Pancreas (tissue), 10 donors: ENCODE results near the gene CAPN10. TPM values are rescaled to one million over a fixed set of nuclear protein-coding genes. Genes with fewer than 3 reads are reported as not detected.
A peak's percentile ranks its signal among the peaks of the same experiment; 100 is the strongest.

ENCODE experiments used
- ATAC-seq, 4 donors: fragments of 200-7000 bp; cut with Tn5 transposase; one replicate each; pipeline versions ENCODE4 v1.8.0 to v1.9.1; 2020; ENCODE audit warnings: mild to moderate bottlenecking in 4 of 4, moderate library complexity in 4 of 4
- DNase-seq, 6 donors: peaks; one replicate each; pipeline ENCODE4 v3.0.0-alpha.2; 2020
- FAIRE-seq: peaks from 2 replicates; lab custom pipeline; 2012; peaks lifted over from hg19 to GRCh38; lab: Jason Lieb, UNC
- H3K27ac ChIP-seq, 4 donors: fragments of 200-600 bp; sonication (generic); 1 replicate in 3 of 4; 2 replicates in 1 of 4; pipeline versions ENCODE4 v1.5.0 to v1.8.0; 2020
- H3K27me3 ChIP-seq, 4 donors: fragments of 200-600 bp; one replicate each; pipeline ENCODE4 v1.8.0; 2021
- H3K36me3 ChIP-seq, 3 donors: fragments of 200-600 bp; sonication (generic) in 1 of 3; one replicate each; pipeline versions ENCODE4 v1.5.0 to v1.8.0; 2020 to 2021
- H3K4me1 ChIP-seq, 3 donors: fragments of 200-600 bp; one replicate each; pipeline ENCODE4 v1.8.0; 2021
- H3K4me3 ChIP-seq, 4 donors: fragments of 200-600 bp; sonication (generic) in 2 of 4; one replicate each; pipeline versions ENCODE4 v1.5.0 to v1.8.0; 2020 to 2021
- H3K9me3 ChIP-seq, 4 donors: fragments of 200-600 bp; one replicate each; pipeline ENCODE4 v1.8.0; 2021
- CTCF ChIP-seq, 4 donors: fragments of 200-600 bp; sonication (generic) in 3 of 4; IDR thresholded peaks; one replicate each; pipeline versions ENCODE4 v1.5.0 to v1.8.0; 2021; ENCODE audit warnings: antibody characterized with exemption in 4 of 4
- WGBS, 2 donors: extraction: QIAGEN DNeasy Blood & Tissue Kit; methylation state at CpG; one replicate each; pipeline ENCODE4 v1.1.7; 2013; 5-methylcytosine and 5-hydroxymethylcytosine counted together
- intact Hi-C, 3 donors: fragments of 100-400 bp; cut with DNase I; formaldehyde crosslinking; loops; one replicate each; pipeline versions ENCODE4 v1.11.1 to v1.14.2; 2022
- polyA plus RNA-seq, 2 donors: library from polyadenylated mRNA; stranded (reverse); fragments of 200-250 nt; gene quantifications; one replicate each; pipeline ENCODE4 v1.2.3, GENCODE V29; 2013
- total RNA-seq, 6 donors: library from RNA; stranded (reverse); fragmentation: NEBNext Ultra II Directional in 4 of 6; extraction: Animal tissue kit (Norgen Biotek cat#: 25700) in 4 of 6; gene quantifications; one replicate each; pipeline versions ENCODE4 v1.2.1 to v1.2.4, GENCODE V29; 2021 to 2023
- donor health status: healthy with polysubstance abuse.
- donor health status: DM: no; HTN: no; CAD: no; lungs with moderate emphysema.
- donor health status: DM: no; HTN: no; CAD: no.
- donor health status: control.
- donor health status: control.
- donor health status: Bipolar disorder and iron deficiency.
- donor health status: DM: yes; HTN: yes; CAD: no.
- donor health status: DM: no; HTN: no; CAD: no.
- donor health status: DM: no; HTN: no; CAD: no.
- donor health status: DM: yes; HTN: yes; CAD: no.

The CAPN10 gene
- total and polyA plus RNA-seq, 8 donors = 8.6 to 49.3 (median 12.7) TPM

GRCh38 chr2:240551288-240551687 lies 35.2 kb upstream of the CAPN10 start:
- FAIRE-seq = no peak
- intact Hi-C loops = no loop called here
- no peaks in the 10 kb centered on the region for H3K27me3 ChIP-seq
- no peak overlapping the region for H3K4me3 ChIP-seq
- TF ChIP-seq CTCF (IDR thresholded peaks at IDR 0.05) = no peak
- H3K27ac ChIP-seq = peak overlapping the region in 3 of 4 donors; percentile 30 to 68 (median 66)
- peak; percentile 76 to 94 (median 84) for ATAC-seq
- H3K9me3 ChIP-seq = peaks cover 0 to 2% (median 0%) of the 10 kb centered on the region in 4 donors
- DNase-seq = peak in 3 of 6 donors; percentile 42 to 60 (median 51)
- WGBS, 2 donors = 37 to 43% methylated on average over 4 of the region's 4 CpGs
- H3K36me3 ChIP-seq = no peaks in the 10 kb centered on the region
- no peaks in the 10 kb centered on the region for H3K4me1 ChIP-seq

- no peak for TF ChIP-seq CTCF (IDR thresholded peaks at IDR 0.05)
- FAIRE-seq = no peak
- H3K27ac ChIP-seq = peak overlapping the region in 3 of 4 donors; percentile 30 to 68 (median 66)
- no peak overlapping the region for H3K4me3 ChIP-seq
- DNase-seq = no peak
- 48 to 59% methylated on average over 1 of the region's 1 CpG for WGBS, 2 donors
- peaks cover 0 to 2% (median 0%) of the 10 kb centered on the region in 4 donors for H3K9me3 ChIP-seq
- H3K36me3 ChIP-seq = no peaks in the 10 kb centered on the region
- no peaks in the 10 kb centered on the region for H3K4me1 ChIP-seq
- no peak for ATAC-seq
- intact Hi-C loops = no loop called here
- no peaks in the 10 kb centered on the region for H3K27me3 ChIP-seq
Observed at GRCh38 chr2:240551811-240552210, 34.7 kb upstream of the CAPN10 start.

GRCh38 chr2:240553956-240554480 lies 32.5 kb upstream of the CAPN10 start:
- Histone ChIP-seq H3K36me3 (no peaks in the 10 kb centered on the region), H3K4me1 (peaks cover 0 to 9% (median 3%) of the 10 kb centered on the region in 3 donors), H3K9me3 (peaks cover 0 to 2% (median 0%) of the 10 kb centered on the region in 4 donors), H3K27ac (no peak overlapping the region), H3K27me3 (no peaks in the 10 kb centered on the region), H3K4me3 (no peak overlapping the region)
- intact Hi-C loops = no loop called here
- 91 to 94% methylated on average over 7 of the region's 7 CpGs for WGBS, 2 donors
- no peak for FAIRE-seq
- no peak for TF ChIP-seq CTCF (IDR thresholded peaks at IDR 0.05)
- peak in 1 of 6 donors; percentile 11 for DNase-seq
- no peak for ATAC-seq

GRCh38 chr2:240554767-240555493 lies 31.6 kb upstream of the CAPN10 start:
- TF ChIP-seq CTCF (IDR thresholded peaks at IDR 0.05) = no peak
- Histone ChIP-seq H3K27ac (no peak overlapping the region), H3K27me3 (no peaks in the 10 kb centered on the region), H3K4me1 (peaks cover 6 to 13% (median 9%) of the 10 kb centered on the region in 3 donors), H3K4me3 (no peak overlapping the region), H3K9me3 (peaks cover 0 to 2% (median 0%) of the 10 kb centered on the region in 4 donors), H3K36me3 (no peaks in the 10 kb centered on the region)
- FAIRE-seq = no peak
- intact Hi-C loops = no loop called here
- no peak for ATAC-seq
- 91 to 95% methylated on average over 17 of the region's 17 CpGs for WGBS, 2 donors
- peak in 2 of 6 donors; percentile 14 to 16 for DNase-seq
